PFSK-1 (cell line): ENCODE data around the gene PRSS56.

Experiments
- FOXP2 ChIP-seq: optimal IDR thresholded peaks from 2 replicates; pipeline ENCODE3; 2011; ENCODE audit warnings: borderline replicate concordance, control low read depth, inconsistent platforms; ENCODE audit not compliant: insufficient read depth; ENCODE audit errors: extremely low read length, extremely low read depth
- POLR2AphosphoS5 ChIP-seq: IDR thresholded peaks from 2 replicates; pipeline ENCODE4 v1.6.1; 2012; ENCODE audit warnings: low read depth, mild to moderate bottlenecking, control low read depth, low read length, moderate library complexity
- SIN3A ChIP-seq: IDR thresholded peaks from 2 replicates; pipeline ENCODE4 v1.6.1; 2012; ENCODE audit warnings: mild to moderate bottlenecking, low read length, moderate library complexity, borderline replicate concordance; ENCODE audit not compliant: insufficient read depth
- TAF1 ChIP-seq: IDR thresholded peaks from 2 replicates; pipeline ENCODE4 v1.6.1; 2012; ENCODE audit warnings: low read length, control low read depth, borderline replicate concordance; ENCODE audit not compliant: insufficient read depth
- TF ChIP-seq, protein P1 (sequence below), 2 experiments: IDR thresholded peaks; 2 replicates each; pipeline versions ENCODE4 v1.6.1 to v1.8.0; 2011 to 2012; ENCODE audit warnings: low read depth in 2 of 2, low read length in 2 of 2, control low read depth in 1 of 2, inconsistent platforms in 1 of 2, mild to moderate bottlenecking in 1 of 2, moderate library complexity in 1 of 2; ENCODE audit not compliant: insufficient read depth in 1 of 2

DNA sequence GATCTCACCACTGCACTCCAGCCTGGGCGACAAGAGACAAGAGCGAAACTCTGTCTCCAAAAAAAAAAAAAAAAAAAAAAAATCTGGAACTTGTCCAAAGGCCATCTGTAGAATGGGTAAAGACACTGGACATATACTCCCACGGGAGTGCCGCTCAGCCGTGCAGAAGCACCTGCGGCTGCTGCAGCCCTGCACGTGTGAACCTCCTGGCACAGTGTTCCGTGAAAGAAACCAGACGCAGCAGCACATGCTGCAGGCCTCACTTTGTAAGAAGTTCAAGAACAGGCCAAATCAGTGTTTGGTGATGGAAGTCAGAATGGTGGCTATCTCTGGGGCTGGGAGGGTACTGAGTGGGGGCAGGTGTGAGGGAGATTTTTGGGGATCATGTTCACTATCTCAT, 12.2 kb downstream of the PRSS56 start:
- no peak for TF ChIP-seq POLR2AphosphoS5
- no peak for TF ChIP-seq SIN3A
- no peak for TF ChIP-seq TAF1
- TF ChIP-seq, protein P1, sequence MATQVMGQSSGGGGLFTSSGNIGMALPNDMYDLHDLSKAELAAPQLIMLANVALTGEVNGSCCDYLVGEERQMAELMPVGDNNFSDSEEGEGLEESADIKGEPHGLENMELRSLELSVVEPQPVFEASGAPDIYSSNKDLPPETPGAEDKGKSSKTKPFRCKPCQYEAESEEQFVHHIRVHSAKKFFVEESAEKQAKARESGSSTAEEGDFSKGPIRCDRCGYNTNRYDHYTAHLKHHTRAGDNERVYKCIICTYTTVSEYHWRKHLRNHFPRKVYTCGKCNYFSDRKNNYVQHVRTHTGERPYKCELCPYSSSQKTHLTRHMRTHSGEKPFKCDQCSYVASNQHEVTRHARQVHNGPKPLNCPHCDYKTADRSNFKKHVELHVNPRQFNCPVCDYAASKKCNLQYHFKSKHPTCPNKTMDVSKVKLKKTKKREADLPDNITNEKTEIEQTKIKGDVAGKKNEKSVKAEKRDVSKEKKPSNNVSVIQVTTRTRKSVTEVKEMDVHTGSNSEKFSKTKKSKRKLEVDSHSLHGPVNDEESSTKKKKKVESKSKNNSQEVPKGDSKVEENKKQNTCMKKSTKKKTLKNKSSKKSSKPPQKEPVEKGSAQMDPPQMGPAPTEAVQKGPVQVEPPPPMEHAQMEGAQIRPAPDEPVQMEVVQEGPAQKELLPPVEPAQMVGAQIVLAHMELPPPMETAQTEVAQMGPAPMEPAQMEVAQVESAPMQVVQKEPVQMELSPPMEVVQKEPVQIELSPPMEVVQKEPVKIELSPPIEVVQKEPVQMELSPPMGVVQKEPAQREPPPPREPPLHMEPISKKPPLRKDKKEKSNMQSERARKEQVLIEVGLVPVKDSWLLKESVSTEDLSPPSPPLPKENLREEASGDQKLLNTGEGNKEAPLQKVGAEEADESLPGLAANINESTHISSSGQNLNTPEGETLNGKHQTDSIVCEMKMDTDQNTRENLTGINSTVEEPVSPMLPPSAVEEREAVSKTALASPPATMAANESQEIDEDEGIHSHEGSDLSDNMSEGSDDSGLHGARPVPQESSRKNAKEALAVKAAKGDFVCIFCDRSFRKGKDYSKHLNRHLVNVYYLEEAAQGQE (IDR thresholded peaks at IDR 0.05; ENCODE audit: insufficient read depth in 1 of 2, low read depth in 2 of 2, low read length in 2 of 2) = no peak
- no peak for TF ChIP-seq FOXP2
